Measurements from ENCODE around the gene CARD11.
A peak's percentile ranks its signal among the peaks of the same experiment; 100 is the strongest.

CARD11 gene

GRCh38 chr7:2894118-2894940 lies 149.3 kb downstream of the CARD11 start:
- peak; percentile 24 to 34 for DNase-seq

- DNase-seq: no peak
These were observed 150.2 kb downstream of the CARD11 start for GRCh38 chr7:2893411-2893861.

- peak; percentile 75 to 90 for DNase-seq
These were observed 151.1 kb downstream of the CARD11 start for GRCh38 chr7:2892549-2892948.

GRCh38 chr7:2887816-2888215 lies 155.9 kb downstream of the CARD11 start:
- no peak for DNase-seq

- DNase-seq: peak; percentile 67 to 83
These were observed 156.8 kb downstream of the CARD11 start for GRCh38 chr7:2886900-2887299.

- DNase-seq: no peak
These were observed 157.3 kb downstream of the CARD11 start for GRCh38 chr7:2886391-2886790.

- peak in 1 of 2 experiments; percentile 40 for DNase-seq
These were observed 159.5 kb downstream of the CARD11 start for GRCh38 chr7:2884161-2884560.

- no peak for DNase-seq
These were observed 160.6 kb downstream of the CARD11 start for GRCh38 chr7:2883101-2883500.

GRCh38 chr7:2882111-2882510 lies 161.6 kb downstream of the CARD11 start:
- peak in 1 of 2 experiments; percentile 44 for DNase-seq

GRCh38 chr7:2880874-2881533 lies 162.7 kb downstream of the CARD11 start:
- DNase-seq: no peak

- DNase-seq: no peak
These were observed 163.6 kb downstream of the CARD11 start for GRCh38 chr7:2880051-2880450.

GRCh38 chr7:2879354-2879753 lies 164.3 kb downstream of the CARD11 start:
- DNase-seq: no peak

- no peak for DNase-seq
These were observed 165.4 kb downstream of the CARD11 start for GRCh38 chr7:2878306-2878705.

GRCh38 chr7:2876031-2876731 lies 167.5 kb downstream of the CARD11 start:
- DNase-seq: peak; percentile 78 to 91

GRCh38 chr7:2873686-2874551 lies 169.7 kb downstream of the CARD11 start:
- no peak for DNase-seq

GRCh38 chr7:2873146-2873545 lies 170.5 kb downstream of the CARD11 start:
- DNase-seq: no peak

- no peak for DNase-seq
These were observed 171.3 kb downstream of the CARD11 start for GRCh38 chr7:2872296-2872874.

GRCh38 chr7:2870471-2870931 lies 173.2 kb downstream of the CARD11 start:
- no peak for DNase-seq

- no peak for DNase-seq
These were observed 173.7 kb downstream of the CARD11 start for GRCh38 chr7:2869981-2870380.

- DNase-seq: no peak
These were observed 177.1 kb downstream of the CARD11 start for GRCh38 chr7:2866601-2867000.

- DNase-seq: peak; percentile 64 to 70
These were observed 178.5 kb downstream of the CARD11 start for GRCh38 chr7:2864999-2865670.

Data from NCI-H2081 (cell line).